ENCODE data around the gene MZT2B. TPM values are rescaled to one million over a fixed set of nuclear protein-coding genes. Genes with fewer than 3 reads are reported as not detected.
"Not testable (repeated sequence)": the region's sequence is repeated elsewhere in the genome, so short reads cannot be mapped to it uniquely, and the experiment has no call there.

MZT2B gene
- polyA plus RNA-seq, 3 donors = 57.2 to 81.4 (median 70.4) TPM

DNA sequence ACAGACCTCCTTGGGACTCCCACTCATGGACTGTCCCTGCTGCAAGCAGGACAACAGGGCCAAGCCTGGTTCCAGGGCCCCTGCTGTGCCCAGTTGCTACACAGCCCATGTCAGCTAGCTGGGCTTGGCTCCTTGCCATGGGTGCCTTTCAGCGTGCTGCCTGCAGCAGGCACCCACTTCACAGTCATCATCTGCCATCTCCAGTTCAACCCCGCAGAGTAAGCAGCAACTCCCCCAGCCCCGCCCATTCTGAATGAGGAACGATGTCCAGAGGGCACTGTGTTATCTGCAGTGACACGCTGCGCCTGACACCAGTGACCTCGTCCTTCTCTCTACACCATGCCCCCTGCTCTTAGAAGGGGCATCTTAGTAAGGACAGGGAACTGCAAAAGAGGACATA lies 20.5 kb downstream of the MZT2B start:
- not testable (repeated sequence) for DNase-seq (ENCODE audit: low read depth in 3 of 3, low spot score in 2 of 3)

- not testable (repeated sequence) for DNase-seq (ENCODE audit: low read depth in 3 of 3, low spot score in 2 of 3)
Measured at GRCh38 chr2:130203150-130203549, 21.1 kb downstream of the MZT2B start.

DNA sequence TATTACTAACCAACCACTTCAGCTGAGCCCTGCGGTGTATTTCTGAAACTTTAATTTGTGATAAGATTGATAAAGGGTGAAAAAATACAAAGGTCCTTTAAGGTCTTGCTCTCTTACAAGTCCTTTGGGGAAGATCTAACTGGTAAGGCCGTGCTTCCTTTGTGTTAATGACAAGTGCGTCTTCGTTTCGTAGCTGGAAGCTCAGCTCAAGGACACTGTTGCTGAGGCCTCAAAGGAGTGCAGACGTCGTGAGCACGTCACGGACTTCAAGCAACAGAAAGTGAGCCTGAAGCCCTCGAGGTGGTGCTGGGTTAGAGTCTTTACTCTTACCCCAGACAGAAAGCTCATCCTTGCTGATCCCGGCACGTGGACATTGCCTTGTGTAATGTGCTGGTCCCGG lies 25.0 kb downstream of the MZT2B start:
- not testable (repeated sequence) for DNase-seq (ENCODE audit: low read depth in 3 of 3, low spot score in 2 of 3)

DNA sequence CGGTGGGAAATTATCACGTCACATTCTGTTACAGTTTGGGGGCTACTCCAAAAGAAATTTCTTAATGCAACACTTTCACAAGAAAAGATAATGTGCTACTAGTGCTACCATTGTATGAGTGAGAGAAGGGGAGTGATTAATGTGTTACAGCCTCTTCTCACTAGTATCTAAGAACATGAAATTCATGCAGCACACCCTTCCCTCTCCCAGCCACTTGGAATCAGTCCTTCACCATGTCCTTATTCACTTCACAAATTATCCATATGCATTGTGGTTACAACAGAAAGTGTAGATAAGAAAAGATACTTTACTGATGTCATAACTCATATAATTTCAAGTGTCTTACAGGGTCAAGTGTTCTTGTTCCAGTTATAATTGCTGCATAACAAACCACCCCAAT lies 37.1 kb downstream of the MZT2B start:
- not testable (repeated sequence) for DNase-seq (ENCODE audit: low read depth in 3 of 3, low spot score in 2 of 3)

- not testable (repeated sequence) for DNase-seq (ENCODE audit: low read depth in 3 of 3, low spot score in 2 of 3)
Measured at GRCh38 chr2:130220505-130220904, 38.4 kb downstream of the MZT2B start.

- DNase-seq (ENCODE audit: low read depth in 3 of 3, low spot score in 2 of 3) = not testable (repeated sequence)
Measured at GRCh38 chr2:130222523-130222922, 40.5 kb downstream of the MZT2B start.

DNA sequence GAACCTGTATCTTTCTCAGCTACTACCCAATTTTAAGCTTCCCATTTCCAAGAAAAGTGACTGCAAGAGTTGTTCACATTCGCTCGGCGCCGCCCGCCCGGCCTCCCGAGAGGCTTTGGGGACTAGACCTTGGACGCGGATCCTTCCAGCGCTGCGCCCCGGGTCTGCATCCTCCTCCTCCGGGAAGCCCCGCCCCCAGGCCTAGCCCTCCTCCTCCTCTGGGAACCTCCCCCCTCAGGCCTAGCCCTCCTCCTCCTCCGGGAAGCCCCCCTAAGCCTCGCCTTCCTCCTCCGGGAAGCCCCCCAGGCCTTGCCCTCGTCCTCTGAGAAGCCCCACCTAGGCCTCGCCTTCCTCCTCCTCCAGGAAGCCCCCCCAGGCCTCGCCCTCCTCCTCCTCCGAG lies 45.9 kb downstream of the MZT2B start:
- not testable (repeated sequence) for DNase-seq (ENCODE audit: low read depth in 3 of 3, low spot score in 2 of 3)

- not testable (repeated sequence) for DNase-seq (ENCODE audit: low read depth in 3 of 3, low spot score in 2 of 3)
Measured at GRCh38 chr2:130228467-130229160, 46.6 kb downstream of the MZT2B start.

- not testable (repeated sequence) for DNase-seq (ENCODE audit: low read depth in 3 of 3, low spot score in 2 of 3)
Measured at GRCh38 chr2:130229161-130229510, 47.1 kb downstream of the MZT2B start.

DNA sequence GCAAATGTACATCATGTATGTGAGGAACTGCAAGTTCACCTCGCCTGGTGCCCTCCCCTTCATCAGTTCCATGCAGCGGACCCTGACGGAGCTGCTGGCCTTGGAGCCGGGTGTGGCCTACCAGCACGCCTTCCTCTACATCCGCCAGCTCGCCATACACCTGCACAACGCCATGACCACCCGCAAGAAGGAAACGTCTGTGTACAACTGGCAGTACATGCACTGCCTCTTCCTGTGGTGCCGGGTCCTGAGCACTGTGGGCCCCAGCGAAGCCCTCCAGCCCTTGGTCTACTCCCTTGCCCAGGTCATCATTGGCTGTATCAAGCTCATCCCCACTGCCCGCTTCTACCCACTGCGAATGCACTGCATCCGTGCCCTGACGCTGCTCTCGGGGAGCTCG lies 48.3 kb downstream of the MZT2B start:
- not testable (repeated sequence) for DNase-seq (ENCODE audit: low read depth in 3 of 3, low spot score in 2 of 3)

DNA sequence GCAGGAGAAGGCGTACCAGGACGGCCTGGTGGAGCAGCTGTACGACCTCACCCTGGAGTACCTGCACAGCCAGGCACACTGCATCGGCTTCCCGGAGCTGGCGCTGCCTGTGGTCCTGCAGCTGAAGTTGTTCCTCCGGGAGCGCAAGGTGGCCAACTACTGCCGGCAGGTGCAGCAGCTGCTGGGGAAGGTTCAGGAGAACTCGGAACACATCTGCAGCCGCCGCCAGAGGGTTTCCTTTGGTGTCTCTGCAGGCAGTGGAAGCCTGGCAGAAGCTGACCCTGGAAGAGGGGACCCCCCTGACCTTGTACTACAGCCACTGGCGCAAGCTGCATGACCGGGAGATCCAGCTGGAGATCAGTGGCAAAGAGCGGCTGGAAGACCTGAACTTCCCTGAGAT lies 48.8 kb downstream of the MZT2B start:
- DNase-seq (ENCODE audit: low read depth in 3 of 3, low spot score in 2 of 3) = not testable (repeated sequence)

DNA sequence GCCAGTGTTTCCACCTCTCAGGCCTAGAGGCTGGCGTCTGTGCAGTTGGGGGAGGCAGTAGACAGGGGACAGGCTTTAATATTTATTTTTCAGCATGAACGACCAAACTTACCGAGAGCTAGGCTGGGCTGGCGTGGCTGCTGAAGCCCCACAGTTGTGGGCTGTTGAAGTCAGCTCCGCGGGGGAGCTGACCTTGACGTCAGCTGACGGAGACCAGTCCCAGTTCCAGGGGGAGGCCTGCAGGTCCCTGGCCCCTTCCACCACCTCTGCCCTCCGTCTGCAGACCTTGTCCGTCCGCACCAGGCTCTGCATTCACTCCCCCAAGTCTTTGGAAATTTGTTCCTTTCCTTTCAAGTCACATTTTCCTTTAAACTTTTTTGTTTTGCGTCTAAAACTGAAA lies 49.6 kb downstream of the MZT2B start:
- no peak for DNase-seq (ENCODE audit: low read depth in 3 of 3, low spot score in 2 of 3)

- DNase-seq (ENCODE audit: low read depth in 3 of 3, low spot score in 2 of 3) = not testable (repeated sequence)
Measured at GRCh38 chr2:130233066-130233465, 51.0 kb downstream of the MZT2B start.

DNA sequence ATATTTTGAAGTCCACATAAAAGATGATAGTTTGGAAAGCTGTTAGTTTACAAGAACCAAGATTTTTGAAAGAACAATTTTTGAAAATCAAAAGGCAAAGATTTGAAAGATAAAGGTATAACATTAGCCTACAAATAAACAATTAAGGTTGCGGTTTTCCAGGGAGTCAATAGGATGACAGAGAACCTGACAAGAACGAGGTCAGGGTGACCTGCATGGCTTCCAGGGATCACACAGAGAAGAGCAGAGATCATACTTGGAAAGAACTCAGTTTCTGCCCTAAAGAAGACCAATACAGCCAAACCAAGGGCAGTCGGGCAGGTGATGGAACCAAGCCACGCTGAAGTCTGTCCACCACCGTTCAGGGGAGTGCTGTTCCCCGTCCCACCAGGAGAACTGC lies 57.5 kb downstream of the MZT2B start:
- DNase-seq (ENCODE audit: low read depth in 3 of 3, low spot score in 2 of 3) = not testable (repeated sequence)

Other genes with a start within 250 kb of the MZT2B start
- 1 to 10 TPM in 1 of 3 donors, under 1 TPM in 1, not detected in 1; 0.64 to 1.3 TPM for gene RAB6C, start 202.6 kb upstream of the MZT2B start, polyA plus RNA-seq (ENCODE audit: insufficient read length in 3 of 3)
- gene POTEF, start 53.0 kb upstream of the MZT2B start, polyA plus RNA-seq (ENCODE audit: insufficient read length in 3 of 3) = under 1 TPM; 0.06 to 0.17 (median 0.07) TPM
- gene CCDC74B, start 37.1 kb upstream of the MZT2B start, polyA plus RNA-seq (ENCODE audit: insufficient read length in 3 of 3) = 10 to 100 TPM in 2 of 3 donors, 1 to 10 TPM in 1; 8.6 to 12.4 (median 11.6) TPM
- 10 to 100 TPM; 47.4 to 60.0 (median 56.1) TPM for gene SMPD4, start 660 bp upstream of the MZT2B start, polyA plus RNA-seq (ENCODE audit: insufficient read length in 3 of 3)
- gene TUBA3E, start 16.2 kb downstream of the MZT2B start, polyA plus RNA-seq (ENCODE audit: insufficient read length in 3 of 3) = under 1 TPM in 1 of 3 donors, not detected in 2; 0.12 TPM
- 10 to 100 TPM; 32.4 to 40.9 (median 36.6) TPM for gene IMP4, start 160.6 kb downstream of the MZT2B start, polyA plus RNA-seq (ENCODE audit: insufficient read length in 3 of 3)
- gene PTPN18, start 173.8 kb downstream of the MZT2B start, polyA plus RNA-seq (ENCODE audit: insufficient read length in 3 of 3) = 10 to 100 TPM; 27.7 to 29.3 (median 28.2) TPM

Data from right renal cortex interstitium (tissue), 3 donors.